Parietal lobe (tissue), 1 donor: ENCODE measurements around the gene SMIM9. TPM values are rescaled to one million over a fixed set of nuclear protein-coding genes. Genes with fewer than 3 reads are reported as not detected.

Source experiments
- total RNA-seq: library from RNA; depleted of rRNA; stranded (reverse); fragments of >200 nt; gene quantifications from one replicate; pipeline ENCODE4 v1.2.3, GENCODE V29; 2014

Gene SMIM9
- total RNA-seq, result not detected

DNA sequence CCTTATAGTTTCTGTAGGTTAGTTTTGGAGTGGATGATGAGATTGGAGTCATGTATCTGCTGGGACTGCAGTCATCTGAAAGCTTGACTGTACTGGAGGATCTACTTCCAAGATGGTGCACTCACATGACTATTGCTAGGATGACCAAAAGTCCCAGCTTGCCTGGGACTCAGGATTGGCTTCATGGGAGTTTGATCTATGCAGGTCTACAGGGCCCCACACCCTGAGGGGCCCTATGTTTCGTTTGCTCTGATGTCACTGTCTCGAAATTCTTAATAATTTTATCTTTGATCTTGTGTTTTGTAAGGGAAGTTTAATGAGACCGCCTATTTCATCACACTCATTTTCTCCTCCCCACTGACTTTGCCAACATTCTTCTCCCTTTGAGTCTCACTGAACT, at the start of gene SMIM9:
Gene SMIM9, minus strand, starts transcription at position 101 of the 400 bp plus-strand sequence. CDS start 3,806 bp downstream, outside the sequence.

DNA sequence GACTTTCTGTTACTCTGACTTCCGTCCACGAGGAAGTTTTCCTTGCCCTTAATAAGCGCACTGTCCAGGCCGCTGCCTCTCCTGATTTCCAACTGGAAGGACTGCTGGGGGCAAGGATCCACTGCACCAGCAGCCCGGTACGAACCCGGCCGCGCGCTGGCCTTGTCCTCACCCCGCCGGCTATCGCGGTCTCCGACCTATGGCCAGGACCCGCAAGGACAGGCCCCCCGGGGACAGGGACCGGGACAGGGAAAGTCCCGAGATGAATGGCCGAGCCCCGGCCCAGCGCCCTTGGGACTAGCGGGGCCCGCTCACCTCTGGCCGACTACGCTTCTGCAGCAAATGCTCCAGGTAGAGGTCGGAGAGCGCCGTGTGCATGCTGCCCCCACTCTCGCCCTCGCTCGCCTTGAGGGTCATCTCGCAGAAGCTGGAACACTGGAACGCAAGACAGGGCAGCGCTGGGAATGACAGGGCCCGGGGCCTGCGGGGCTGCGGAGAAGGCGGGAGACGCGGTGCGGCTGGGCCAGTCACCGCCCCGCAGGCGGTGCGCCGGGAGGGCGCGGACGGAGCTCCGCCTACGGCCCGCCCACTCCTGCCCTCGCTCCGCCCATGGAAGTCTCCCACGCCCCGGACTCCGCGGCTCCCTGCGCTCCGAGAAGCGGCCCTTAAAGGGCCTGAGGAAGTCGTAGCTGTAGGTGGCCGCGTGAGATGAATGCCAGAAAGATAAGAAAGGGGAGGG, 29.3 kb downstream of the SMIM9 start, which contains the start of gene MPP1:
Gene MPP1, minus strand, starts transcription at position 529 of the 739 bp plus-strand sequence. Its CDS starts 112 bp downstream, at position 417.

Other genes with a start within 250 kb of the SMIM9 start
- not detected for gene CTAG1A, start 249.5 kb downstream of the SMIM9 start, total RNA-seq
- not detected for gene CTAG1B, start 215.4 kb downstream of the SMIM9 start, total RNA-seq
- not detected for gene CTAG2, start 181.1 kb downstream of the SMIM9 start, total RNA-seq
- 0.94 TPM for gene GAB3, start 83.6 kb downstream of the SMIM9 start, total RNA-seq
- gene DKC1, start 71.8 kb downstream of the SMIM9 start, total RNA-seq, result 29.7 TPM
- 25.7 TPM for gene MPP1, start 29.2 kb downstream of the SMIM9 start, total RNA-seq
- 5.6 TPM for gene F8A1, start 51.7 kb upstream of the SMIM9 start, total RNA-seq
- gene F8, start 188.1 kb upstream of the SMIM9 start, total RNA-seq, result 5.6 TPM
- gene FUNDC2, start 192.2 kb upstream of the SMIM9 start, total RNA-seq, result 31.9 TPM
- gene CMC4, start 236.5 kb upstream of the SMIM9 start, total RNA-seq, result 3.8 TPM
- gene MTCP1, start 236.5 kb upstream of the SMIM9 start, total RNA-seq, result 3.4 TPM
- gene BRCC3, start 236.8 kb upstream of the SMIM9 start, total RNA-seq, result 18.8 TPM